Osteocyte (in vitro differentiated cells): ENCODE results near the gene DPP8. TPM values are rescaled to one million over a fixed set of nuclear protein-coding genes. Genes with fewer than 3 reads are reported as not detected.

Experiments
- DNase-seq: peaks from one replicate; pipeline ENCODE4 v3.0.0; 2021; ENCODE audit warnings: mixed read lengths; ENCODE audit not compliant: unreplicated experiment; ENCODE audit errors: extremely low spot score
- H3K27ac Mint-ChIP-seq: one replicate; pipeline ENCODE4 v1.8.0; 2021; ENCODE audit warnings: mild to moderate bottlenecking, mixed read lengths; ENCODE audit not compliant: unreplicated experiment
- H3K27me3 Mint-ChIP-seq: one replicate; pipeline ENCODE4 v1.8.0; 2021; ENCODE audit warnings: mixed read lengths; ENCODE audit not compliant: unreplicated experiment
- H3K36me3 Mint-ChIP-seq: one replicate; pipeline ENCODE4 v1.8.0; 2021; ENCODE audit warnings: mixed read lengths; ENCODE audit not compliant: unreplicated experiment
- H3K4me1 Mint-ChIP-seq: one replicate; pipeline ENCODE4 v1.8.0; 2021; ENCODE audit warnings: mixed read lengths; ENCODE audit not compliant: unreplicated experiment
- H3K4me3 Mint-ChIP-seq: one replicate; pipeline ENCODE4 v1.8.0; 2021; ENCODE audit warnings: mild to moderate bottlenecking, moderate library complexity, mixed read lengths; ENCODE audit not compliant: unreplicated experiment
- H3K9me3 Mint-ChIP-seq: one replicate; pipeline ENCODE4 v1.8.0; 2021; ENCODE audit warnings: mixed read lengths; ENCODE audit not compliant: unreplicated experiment
- CTCF ChIP-seq: fragments of 200-600 bp; sonication (generic); IDR thresholded peaks from 2 replicates; pipeline ENCODE4 v1.5.0; 2021; ENCODE audit warnings: antibody characterized with exemption, mild to moderate bottlenecking, moderate library complexity
- long read RNA-seq: library from polyadenylated mRNA; unstranded; transcript quantifications from one replicate; pipeline ENCODE4 v2.0.0, GENCODE V29; 2021
- total RNA-seq: library from RNA; stranded (reverse); gene quantifications from 2 replicates; pipeline ENCODE4 v1.2.1, GENCODE V29; 2021

Gene DPP8
- 33.0 and 34.2 TPM in 2 replicates for total RNA-seq
- long read RNA-seq, transcript DPP8-201 (20 exons, 3,139 nt): major isoform, 108 of 209 reads
- long read RNA-seq, partial matches to known transcripts: 15 of 209 reads
- long read RNA-seq, other reads (novel, unspliced or antisense): 80 of 209 reads

- TF ChIP-seq CTCF: peak; percentile 93
Observed at GRCh38 chr15:65516997-65517865, at the start of gene DPP8. Gene DPP8, minus strand, starts transcription at chr15:65517689. Its CDS starts 5,136 bp downstream, at chr15:65512553.

DNA sequence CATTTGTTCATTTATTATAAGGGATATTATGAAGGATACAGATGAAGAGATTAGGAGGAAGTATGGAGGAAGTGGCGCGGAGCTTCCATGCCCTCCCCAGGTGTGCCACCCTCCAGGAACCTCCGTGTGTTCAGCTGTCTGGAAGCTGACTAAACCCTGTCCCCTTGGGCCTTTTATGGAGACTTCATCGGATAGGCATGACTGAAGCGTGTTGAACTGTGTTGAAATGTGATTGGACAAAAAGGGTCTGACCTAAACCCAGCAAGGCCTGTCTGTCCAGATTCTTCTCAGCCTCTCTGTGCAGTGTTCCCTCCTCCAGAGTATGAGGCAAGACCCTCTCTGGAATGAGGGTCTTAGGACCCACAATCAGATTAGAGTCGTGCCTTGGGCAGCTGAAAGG is 44.4 kb upstream of the DPP8 start:
- DNase-seq: no peak
- Mint-ChIP-seq H3K4me3 (no peak overlapping the region), H3K36me3 (peaks cover 66% of the 10 kb centered on the region), H3K27me3 (no peaks in the 10 kb centered on the region), H3K9me3 (no peaks in the 10 kb centered on the region), H3K27ac (no peak overlapping the region), H3K4me1 (no peaks in the 10 kb centered on the region)
- no peak for TF ChIP-seq CTCF

More at GRCh38 chr15:65516997-65517865, at the start of gene DPP8:
- Mint-ChIP-seq H3K36me3 (no peaks in the 10 kb centered on the region), H3K27me3 (no peaks in the 10 kb centered on the region), H3K4me1 (peaks cover 17% of the 10 kb centered on the region), H3K27ac (peak within 1 kb of the TSS; percentile 78), H3K4me3 (peak within 1 kb of the TSS; percentile 89), H3K9me3 (no peaks in the 10 kb centered on the region)
- peak; percentile 97 for DNase-seq

DNA sequence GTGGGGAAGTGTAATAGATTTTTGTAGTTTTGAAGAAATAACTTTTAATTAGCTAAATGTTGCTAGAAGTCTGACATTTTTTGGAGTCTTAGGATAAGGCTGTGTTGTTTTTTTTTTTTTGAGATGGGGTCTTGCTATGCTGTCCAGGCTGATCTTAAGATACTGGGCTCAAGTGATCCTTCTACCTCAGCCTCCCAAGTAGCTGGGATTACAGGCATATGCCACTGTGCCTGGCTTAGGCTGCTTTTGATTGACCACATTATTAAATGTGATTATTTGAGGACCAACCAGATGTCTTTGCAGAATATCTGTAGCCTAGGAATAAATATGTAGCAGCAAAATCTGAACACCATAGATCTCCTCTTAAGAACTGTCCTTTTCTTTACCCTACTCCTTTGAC is 42.5 kb upstream of the DPP8 start:
- no peak for TF ChIP-seq CTCF
- Mint-ChIP-seq H3K27me3 (no peaks in the 10 kb centered on the region), H3K4me1 (no peaks in the 10 kb centered on the region), H3K27ac (no peak overlapping the region), H3K4me3 (no peak overlapping the region), H3K36me3 (peaks cover 62% of the 10 kb centered on the region), H3K9me3 (no peaks in the 10 kb centered on the region)
- no peak for DNase-seq

DNA sequence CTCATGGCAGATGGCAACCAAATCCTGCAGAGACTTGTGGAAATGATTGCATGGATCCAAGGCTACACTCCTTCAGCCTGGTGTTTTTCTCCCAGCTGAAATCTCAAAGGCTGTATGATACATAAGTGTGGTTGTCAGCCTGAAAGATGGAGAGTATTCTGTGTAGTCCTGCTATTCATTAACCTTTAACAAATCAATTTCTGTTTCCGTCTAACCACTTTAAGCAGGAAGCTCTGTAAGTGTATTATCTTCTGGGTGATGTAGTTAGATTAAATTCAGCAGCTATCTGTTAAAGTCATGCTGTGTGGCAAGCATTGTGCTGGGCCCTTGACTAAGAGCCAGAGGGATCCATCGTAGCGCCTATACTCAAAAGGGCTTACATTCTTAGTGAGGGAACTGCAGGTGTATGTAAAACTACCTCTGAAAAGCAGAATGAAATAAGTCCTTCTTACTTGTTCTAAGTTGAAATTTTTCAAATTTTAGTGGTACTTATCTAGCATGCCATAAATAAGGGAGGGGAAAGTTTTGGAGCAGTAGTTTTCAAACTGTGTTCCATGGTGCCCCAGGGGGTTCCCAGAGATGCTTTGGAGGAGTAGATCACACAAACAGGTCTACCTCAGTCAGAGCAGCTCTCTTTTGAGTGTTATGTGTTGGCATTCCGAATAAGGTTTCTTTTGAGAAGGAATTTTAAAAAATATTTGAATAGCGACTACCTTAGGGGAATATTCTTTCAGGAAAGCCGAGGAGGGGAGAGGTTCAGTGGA is 41.7 kb upstream of the DPP8 start:
- no peaks in the 10 kb centered on the region for H3K9me3 Mint-ChIP-seq
- no peaks in the 10 kb centered on the region for H3K27me3 Mint-ChIP-seq
- H3K36me3 Mint-ChIP-seq: peaks cover 56% of the 10 kb centered on the region
- no peak for TF ChIP-seq CTCF
- no peak overlapping the region for H3K4me3 Mint-ChIP-seq
- H3K27ac Mint-ChIP-seq: no peak overlapping the region
- no peak for DNase-seq
- no peaks in the 10 kb centered on the region for H3K4me1 Mint-ChIP-seq

DNA sequence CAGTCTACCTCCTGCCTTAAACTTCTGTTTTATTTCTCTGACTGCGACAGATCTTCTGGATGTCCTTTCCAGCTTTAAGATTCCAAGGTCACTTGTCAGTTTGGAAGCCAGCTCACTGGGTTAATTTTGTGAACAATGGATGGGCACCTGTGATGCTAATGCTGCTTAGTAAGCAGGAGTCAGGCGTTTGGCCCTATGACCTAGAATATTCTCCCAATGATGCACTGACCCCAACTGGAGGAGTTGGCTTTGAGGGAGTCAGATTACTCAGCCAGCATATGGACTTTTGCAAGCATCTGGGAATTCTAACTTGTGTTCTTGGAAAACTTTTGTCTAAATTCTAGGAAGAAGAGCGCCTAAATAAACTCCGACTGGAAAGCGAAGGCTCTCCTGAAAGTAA is 40.8 kb upstream of the DPP8 start:
- Mint-ChIP-seq H3K4me1 (no peaks in the 10 kb centered on the region), H3K27me3 (no peaks in the 10 kb centered on the region), H3K27ac (no peak overlapping the region), H3K9me3 (no peaks in the 10 kb centered on the region), H3K36me3 (peaks cover 50% of the 10 kb centered on the region), H3K4me3 (no peak overlapping the region)
- DNase-seq: no peak
- TF ChIP-seq CTCF: no peak
